Measurements from ENCODE around the gene CCDC51.

GRCh38 chr3:48405343-48405881, 34.5 kb downstream of the CCDC51 start:
- TF ChIP-seq, protein P1, sequence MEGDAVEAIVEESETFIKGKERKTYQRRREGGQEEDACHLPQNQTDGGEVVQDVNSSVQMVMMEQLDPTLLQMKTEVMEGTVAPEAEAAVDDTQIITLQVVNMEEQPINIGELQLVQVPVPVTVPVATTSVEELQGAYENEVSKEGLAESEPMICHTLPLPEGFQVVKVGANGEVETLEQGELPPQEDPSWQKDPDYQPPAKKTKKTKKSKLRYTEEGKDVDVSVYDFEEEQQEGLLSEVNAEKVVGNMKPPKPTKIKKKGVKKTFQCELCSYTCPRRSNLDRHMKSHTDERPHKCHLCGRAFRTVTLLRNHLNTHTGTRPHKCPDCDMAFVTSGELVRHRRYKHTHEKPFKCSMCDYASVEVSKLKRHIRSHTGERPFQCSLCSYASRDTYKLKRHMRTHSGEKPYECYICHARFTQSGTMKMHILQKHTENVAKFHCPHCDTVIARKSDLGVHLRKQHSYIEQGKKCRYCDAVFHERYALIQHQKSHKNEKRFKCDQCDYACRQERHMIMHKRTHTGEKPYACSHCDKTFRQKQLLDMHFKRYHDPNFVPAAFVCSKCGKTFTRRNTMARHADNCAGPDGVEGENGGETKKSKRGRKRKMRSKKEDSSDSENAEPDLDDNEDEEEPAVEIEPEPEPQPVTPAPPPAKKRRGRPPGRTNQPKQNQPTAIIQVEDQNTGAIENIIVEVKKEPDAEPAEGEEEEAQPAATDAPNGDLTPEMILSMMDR (conservative IDR thresholded peaks at IDR 0.05; ENCODE audit: low read depth, low read length), result no peak
- TF ChIP-seq EZH2 (IDR thresholded peaks at IDR 0.05; ENCODE audit: borderline replicate concordance, low read depth, low read length, poor library complexity, severe bottlenecking), result no peak
